ENCODE results near the gene ADGRL1.
A peak's percentile ranks its signal among the peaks of the same experiment; 100 is the strongest.

Gene ADGRL1

DNA sequence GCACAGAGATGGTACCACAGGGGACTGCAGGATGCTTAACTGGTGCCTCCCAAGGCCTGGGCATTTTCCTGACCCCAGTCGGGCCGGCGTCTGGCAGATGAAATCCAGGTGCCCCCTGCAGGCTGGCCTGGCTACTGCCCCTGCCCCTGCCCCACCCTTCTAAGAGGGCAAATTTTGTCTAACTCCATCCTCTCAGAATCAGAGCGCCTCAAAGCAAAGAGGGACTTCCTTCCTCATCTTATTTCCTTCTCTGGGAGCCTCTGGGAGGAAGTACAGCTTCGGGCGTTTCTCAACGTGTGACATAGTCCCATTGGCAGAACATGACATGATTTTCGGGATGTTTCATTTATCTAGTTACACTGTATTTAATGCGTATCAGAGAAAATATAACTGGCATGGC, 91.1 kb downstream of the ADGRL1 start:
- Histone ChIP-seq H3K4me3 (ENCODE audit: low read depth in 1 of 2, low read length in 1 of 2) (peak overlapping the region; percentile 76 to 89), H3K36me3 (peaks cover 13% of the 10 kb centered on the region), H3K27me3 (no peaks in the 10 kb centered on the region), H3K9me3 (no peaks in the 10 kb centered on the region), H3K4me1 (ENCODE audit: control insufficient read depth in 1 of 2, insufficient read depth in 1 of 2, low read depth in 1 of 2, low read length in 1 of 2) (peaks cover 65 to 73% of the 10 kb centered on the region in 2 experiments), H3K27ac (peak overlapping the region; percentile 97)
- TF ChIP-seq, protein P1, sequence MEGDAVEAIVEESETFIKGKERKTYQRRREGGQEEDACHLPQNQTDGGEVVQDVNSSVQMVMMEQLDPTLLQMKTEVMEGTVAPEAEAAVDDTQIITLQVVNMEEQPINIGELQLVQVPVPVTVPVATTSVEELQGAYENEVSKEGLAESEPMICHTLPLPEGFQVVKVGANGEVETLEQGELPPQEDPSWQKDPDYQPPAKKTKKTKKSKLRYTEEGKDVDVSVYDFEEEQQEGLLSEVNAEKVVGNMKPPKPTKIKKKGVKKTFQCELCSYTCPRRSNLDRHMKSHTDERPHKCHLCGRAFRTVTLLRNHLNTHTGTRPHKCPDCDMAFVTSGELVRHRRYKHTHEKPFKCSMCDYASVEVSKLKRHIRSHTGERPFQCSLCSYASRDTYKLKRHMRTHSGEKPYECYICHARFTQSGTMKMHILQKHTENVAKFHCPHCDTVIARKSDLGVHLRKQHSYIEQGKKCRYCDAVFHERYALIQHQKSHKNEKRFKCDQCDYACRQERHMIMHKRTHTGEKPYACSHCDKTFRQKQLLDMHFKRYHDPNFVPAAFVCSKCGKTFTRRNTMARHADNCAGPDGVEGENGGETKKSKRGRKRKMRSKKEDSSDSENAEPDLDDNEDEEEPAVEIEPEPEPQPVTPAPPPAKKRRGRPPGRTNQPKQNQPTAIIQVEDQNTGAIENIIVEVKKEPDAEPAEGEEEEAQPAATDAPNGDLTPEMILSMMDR (IDR thresholded peaks at IDR 0.05), result peak; percentile 94

DNA sequence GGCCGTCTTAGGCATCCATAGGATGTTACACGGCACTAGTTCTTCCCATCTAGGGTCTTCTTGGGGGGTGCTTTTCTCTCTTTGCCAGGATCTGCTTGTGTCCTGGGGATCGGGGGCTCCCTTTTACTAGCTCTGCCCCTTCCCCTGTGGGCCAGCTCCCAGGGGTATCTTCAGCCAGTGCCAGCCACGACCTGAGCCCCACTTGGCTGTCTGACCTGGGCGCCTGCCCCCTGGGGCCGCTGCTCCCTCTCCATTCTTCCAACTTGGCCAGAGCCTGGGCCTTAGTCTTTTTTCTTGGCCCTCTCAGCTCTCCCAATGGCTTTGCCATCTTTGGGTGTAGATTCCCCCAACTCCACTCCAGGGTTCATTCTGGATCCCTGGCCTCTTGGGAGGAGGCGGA, 91.5 kb downstream of the ADGRL1 start:
- peaks cover 13% of the 10 kb centered on the region for H3K36me3 ChIP-seq
- H3K9me3 ChIP-seq, result no peaks in the 10 kb centered on the region
- peak overlapping the region; percentile 76 to 89 for H3K4me3 ChIP-seq (ENCODE audit: low read depth in 1 of 2, low read length in 1 of 2)
- TF ChIP-seq, protein P1 (IDR thresholded peaks at IDR 0.05), result no peak
- H3K27ac ChIP-seq, result peak overlapping the region; percentile 97
- H3K4me1 ChIP-seq (ENCODE audit: control insufficient read depth in 1 of 2, insufficient read depth in 1 of 2, low read depth in 1 of 2, low read length in 1 of 2), result peaks cover 61 to 69% of the 10 kb centered on the region in 2 experiments
- H3K27me3 ChIP-seq, result no peaks in the 10 kb centered on the region

GRCh38 chr19:14113762-14114414, 92.1 kb downstream of the ADGRL1 start:
- no peaks in the 10 kb centered on the region for H3K9me3 ChIP-seq
- H3K4me1 ChIP-seq (ENCODE audit: control insufficient read depth in 1 of 2, insufficient read depth in 1 of 2, low read depth in 1 of 2, low read length in 1 of 2), result peaks cover 56 to 63% of the 10 kb centered on the region in 2 experiments
- TF ChIP-seq, protein P1 (IDR thresholded peaks at IDR 0.05), result peak; percentile 57
- H3K27me3 ChIP-seq, result no peaks in the 10 kb centered on the region
- H3K36me3 ChIP-seq, result peaks cover 18% of the 10 kb centered on the region
- peak overlapping the region; percentile 97 for H3K27ac ChIP-seq
- peak overlapping the region; percentile 76 to 89 for H3K4me3 ChIP-seq (ENCODE audit: low read depth in 1 of 2, low read length in 1 of 2)

DNA sequence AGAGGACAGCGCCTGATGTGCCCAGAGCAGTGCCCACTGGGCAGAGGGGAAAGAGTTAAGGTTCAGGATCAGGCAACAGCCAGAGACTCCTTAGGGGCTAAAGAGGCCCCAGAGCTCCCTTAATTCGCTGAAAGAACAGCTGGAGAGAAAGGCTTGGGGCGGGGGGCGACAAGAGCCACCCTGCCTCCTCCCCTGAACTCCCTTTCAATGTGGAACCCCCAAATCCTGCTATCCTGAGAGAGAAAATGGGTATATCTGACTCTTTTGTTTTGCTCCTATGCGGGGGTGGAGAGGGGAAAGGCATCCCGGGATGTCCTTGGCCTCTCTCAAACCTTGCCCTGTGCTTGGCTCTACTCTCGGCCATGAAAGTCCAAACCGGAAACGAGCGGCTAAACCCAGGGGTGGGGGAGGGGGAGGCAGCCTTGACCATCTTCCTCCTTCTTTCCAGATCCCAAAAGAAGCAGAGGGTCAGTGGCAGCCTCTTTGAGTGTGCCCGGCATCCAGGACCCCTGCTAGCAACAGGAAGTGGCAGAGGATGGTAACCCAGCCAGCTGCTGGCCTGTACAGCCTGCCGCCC, 93.1 kb downstream of the ADGRL1 start:
- Histone ChIP-seq H3K4me3 (ENCODE audit: low read depth in 1 of 2, low read length in 1 of 2) (peak overlapping the region in 1 of 2 experiments; percentile 17), H3K9me3 (no peaks in the 10 kb centered on the region), H3K4me1 (ENCODE audit: control insufficient read depth in 1 of 2, insufficient read depth in 1 of 2, low read depth in 1 of 2, low read length in 1 of 2) (peaks cover 48 to 56% of the 10 kb centered on the region in 2 experiments), H3K27ac (peak overlapping the region; percentile 97), H3K36me3 (peaks cover 24% of the 10 kb centered on the region), H3K27me3 (no peaks in the 10 kb centered on the region)
- TF ChIP-seq, protein P1 (IDR thresholded peaks at IDR 0.05), result no peak

DNA sequence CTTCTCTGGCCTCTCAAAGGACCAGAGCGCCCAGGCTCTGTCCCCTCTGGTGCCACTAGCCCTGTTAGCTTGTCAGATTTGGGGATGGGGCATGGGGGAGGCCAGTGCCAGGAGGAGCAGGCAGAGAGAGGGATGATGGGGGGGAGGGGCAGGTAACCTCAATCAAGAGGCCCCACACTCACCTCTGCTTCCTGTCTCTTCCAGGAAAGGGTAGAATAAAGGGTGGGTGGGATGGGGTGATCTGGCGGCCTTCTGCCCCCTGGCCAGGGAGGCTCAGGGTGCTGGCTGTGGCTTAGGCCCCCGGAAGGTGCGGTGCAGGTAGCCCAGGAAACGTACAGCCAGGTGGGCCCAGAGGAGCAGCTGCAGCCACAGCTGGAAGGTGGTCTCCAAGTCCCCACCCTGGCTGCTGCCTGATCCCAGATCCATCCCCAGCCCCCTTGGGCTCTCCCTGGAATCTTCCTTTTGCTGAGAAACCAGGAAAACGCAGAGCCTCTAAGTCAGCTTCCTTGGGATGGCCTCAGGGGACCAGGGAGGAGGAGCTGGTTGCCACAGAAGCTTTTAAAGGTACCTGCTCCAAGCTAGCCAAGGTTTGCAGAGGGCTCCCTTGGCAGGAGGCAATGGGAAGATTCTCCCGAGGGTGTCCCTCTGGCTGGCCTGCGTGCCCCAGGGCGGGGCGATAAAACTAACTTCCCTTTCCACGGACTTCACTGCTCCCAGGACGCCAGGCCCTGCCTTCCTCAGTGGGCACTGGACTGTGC, 93.7 kb downstream of the ADGRL1 start:
- peak overlapping the region; percentile 97 for H3K27ac ChIP-seq
- TF ChIP-seq, protein P1 (IDR thresholded peaks at IDR 0.05), result no peak
- H3K36me3 ChIP-seq, result peaks cover 31% of the 10 kb centered on the region
- no peaks in the 10 kb centered on the region for H3K9me3 ChIP-seq
- H3K27me3 ChIP-seq, result no peaks in the 10 kb centered on the region
- peaks cover 48 to 56% of the 10 kb centered on the region in 2 experiments for H3K4me1 ChIP-seq (ENCODE audit: control insufficient read depth in 1 of 2, insufficient read depth in 1 of 2, low read depth in 1 of 2, low read length in 1 of 2)
- H3K4me3 ChIP-seq (ENCODE audit: low read depth in 1 of 2, low read length in 1 of 2), result no peak overlapping the region

Measured in neutrophil (primary cell).